Mesothelial cell of epicardium (in vitro differentiated cells): ENCODE measurements around the gene NKX2-2. TPM values are rescaled to one million over a fixed set of nuclear protein-coding genes. Genes with fewer than 3 reads are reported as not detected.

ENCODE experiments used
- DNase-seq, 2 experiments: peaks; one replicate each; pipeline ENCODE4 v3.0.0; 2021; ENCODE audit warnings: low spot score in 2 of 2; ENCODE audit not compliant: unreplicated experiment in 2 of 2
- H3K27ac Mint-ChIP-seq: 2 replicates; pipeline ENCODE4 v1.8.0; 2021; ENCODE audit warnings: mixed read lengths
- H3K27me3 Mint-ChIP-seq: 2 replicates; pipeline ENCODE4 v1.8.0; 2021; ENCODE audit warnings: low read depth, mixed read lengths
- H3K36me3 Mint-ChIP-seq: 2 replicates; pipeline ENCODE4 v1.8.0; 2021; ENCODE audit warnings: mixed read lengths
- H3K4me1 Mint-ChIP-seq: 2 replicates; pipeline ENCODE4 v1.8.0; 2021; ENCODE audit warnings: mixed read lengths
- H3K4me3 Mint-ChIP-seq: 2 replicates; pipeline ENCODE4 v1.8.0; 2021; ENCODE audit warnings: mild to moderate bottlenecking, moderate library complexity, mixed read lengths
- H3K9me3 Mint-ChIP-seq: 2 replicates; pipeline ENCODE4 v1.8.0; 2021; ENCODE audit warnings: mixed read lengths
- CTCF ChIP-seq: fragments of 200-600 bp; sonication (generic); IDR thresholded peaks from one replicate; pipeline ENCODE4 v1.5.0; 2021; ENCODE audit warnings: antibody characterized with exemption; ENCODE audit not compliant: unreplicated experiment
- total RNA-seq: library from RNA; stranded (reverse); gene quantifications from 3 replicates; pipeline ENCODE4 v1.2.1, GENCODE V29; 2021

The NKX2-2 gene
- total RNA-seq, 1 donor from 2014 or later: not detected

DNA sequence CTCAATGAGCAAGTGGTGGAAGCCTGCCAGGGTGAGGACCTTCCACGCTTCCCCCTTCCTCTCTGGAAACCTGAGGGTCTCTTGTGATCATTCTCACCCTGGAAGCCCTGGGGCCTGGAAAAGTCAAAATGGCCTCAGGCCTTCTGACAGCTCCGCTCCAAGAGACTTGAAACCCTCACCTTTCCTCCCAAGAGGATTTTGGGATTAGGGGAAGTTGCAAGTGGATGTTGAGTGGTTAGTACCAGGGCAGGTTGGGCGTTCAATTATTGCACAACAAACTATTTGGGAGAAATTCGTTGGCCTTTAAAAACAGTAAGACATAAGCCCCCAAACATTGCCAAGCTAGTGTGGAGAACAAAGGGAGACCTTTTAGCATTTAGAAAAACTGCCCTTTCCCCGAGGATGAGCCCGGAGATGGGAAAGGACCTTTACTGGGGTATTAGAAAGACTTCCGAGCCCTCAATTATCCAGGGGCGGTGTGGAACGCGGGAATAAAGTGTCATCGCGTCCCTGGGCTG, 4.7 kb downstream of the NKX2-2 start:
- no peak for DNase-seq
- Mint-ChIP-seq H3K9me3 (no peaks in the 10 kb centered on the region), H3K27ac (no peak overlapping the region), H3K36me3 (no peaks in the 10 kb centered on the region), H3K4me1 (peaks cover 14% of the 10 kb centered on the region), H3K27me3 (peaks cover 92% of the 10 kb centered on the region), H3K4me3 (no peak overlapping the region)
- no peak for TF ChIP-seq CTCF

GRCh38 chr20:21508230-21509078, 5.4 kb downstream of the NKX2-2 start:
- Mint-ChIP-seq H3K4me3 (no peak overlapping the region), H3K4me1 (peaks cover 13% of the 10 kb centered on the region)
- no peak for TF ChIP-seq CTCF

GRCh38 chr20:21507400-21508229, 6.2 kb downstream of the NKX2-2 start:
- Mint-ChIP-seq H3K4me1 (peaks cover 13% of the 10 kb centered on the region), H3K27ac (no peak overlapping the region), H3K9me3 (no peaks in the 10 kb centered on the region), H3K27me3 (peaks cover 93% of the 10 kb centered on the region), H3K36me3 (no peaks in the 10 kb centered on the region), H3K4me3 (no peak overlapping the region)
- no peak for TF ChIP-seq CTCF
- DNase-seq: no peak

More at GRCh38 chr20:21508230-21509078, 5.4 kb downstream of the NKX2-2 start:
- Mint-ChIP-seq H3K27me3 (peaks cover 93% of the 10 kb centered on the region), H3K27ac (no peak overlapping the region), H3K36me3 (no peaks in the 10 kb centered on the region), H3K9me3 (no peaks in the 10 kb centered on the region)
- DNase-seq: no peak

DNA sequence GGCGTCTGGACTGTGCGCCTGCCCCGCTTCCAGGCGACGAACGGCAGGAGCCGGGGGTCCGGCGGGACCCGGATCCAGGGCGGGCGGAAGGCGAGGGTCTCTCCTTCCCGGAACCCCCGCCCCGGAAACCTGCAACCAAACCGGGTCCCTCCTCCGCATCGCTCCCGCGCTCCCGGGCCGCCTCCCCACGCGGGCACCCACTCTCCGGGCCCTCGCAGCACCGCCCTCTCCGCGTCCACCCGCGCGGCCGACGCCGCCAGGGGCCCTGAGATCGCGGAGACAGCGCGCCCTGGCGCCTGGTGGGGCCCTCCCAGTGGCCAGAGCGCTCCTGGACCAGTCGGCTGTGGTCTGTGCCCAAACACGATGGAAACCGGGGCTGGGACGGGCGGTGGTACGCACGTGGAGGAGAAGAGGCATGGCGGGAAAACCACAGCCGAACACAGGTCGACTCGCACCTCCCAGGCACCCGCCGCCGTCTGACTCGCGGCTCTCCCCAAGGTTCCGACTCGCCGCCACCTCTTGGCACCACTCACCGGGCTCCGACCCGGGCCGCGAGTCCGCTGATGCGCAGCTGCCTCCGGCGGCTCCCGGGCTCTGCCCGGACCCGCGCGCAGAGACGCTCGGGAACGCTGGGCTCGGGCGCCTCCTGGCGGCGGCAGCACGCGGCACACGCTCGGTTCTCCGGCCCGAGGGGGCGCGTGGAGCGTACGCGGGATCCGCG, 7.9 kb downstream of the NKX2-2 start:
- Mint-ChIP-seq H3K27ac (no peak overlapping the region), H3K9me3 (no peaks in the 10 kb centered on the region)
- DNase-seq: peak in 1 of 2 experiments; percentile 83

More for the DNA sequence above, 7.9 kb downstream of the NKX2-2 start:
- peaks cover 93% of the 10 kb centered on the region for H3K27me3 Mint-ChIP-seq
- peak overlapping the region; percentile 15 for H3K4me3 Mint-ChIP-seq
- no peaks in the 10 kb centered on the region for H3K36me3 Mint-ChIP-seq
- TF ChIP-seq CTCF: peak; percentile 89
- H3K4me1 Mint-ChIP-seq: peaks cover 8% of the 10 kb centered on the region
